ENCODE data around the gene NFAT5.
"Not testable (repeated sequence)": the region's sequence is repeated elsewhere in the genome, so short reads cannot be mapped to it uniquely, and the experiment has no call there.

NFAT5 gene

DNA sequence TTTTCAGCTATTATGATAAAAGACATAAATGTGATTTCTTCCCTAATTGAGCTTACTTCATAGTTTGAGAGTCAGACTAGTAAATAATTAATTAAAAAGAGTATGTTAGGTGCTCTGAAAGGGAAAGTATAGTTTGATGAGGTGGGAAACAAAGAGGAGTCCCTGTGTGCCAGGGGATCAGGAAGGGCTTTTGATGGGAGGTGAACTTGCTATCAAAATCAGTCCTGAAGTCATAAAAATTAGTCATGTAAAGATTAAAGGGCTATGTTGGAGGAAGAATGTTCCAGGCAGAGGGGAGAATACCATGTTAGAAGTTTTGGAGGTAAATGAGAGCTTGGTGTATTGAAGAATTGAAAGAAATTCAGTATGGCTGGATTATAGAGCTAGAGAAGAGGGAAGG, 31.0 kb downstream of the NFAT5 start:
- no peak for DNase-seq (ENCODE audit: low read depth, low spot score)

DNA sequence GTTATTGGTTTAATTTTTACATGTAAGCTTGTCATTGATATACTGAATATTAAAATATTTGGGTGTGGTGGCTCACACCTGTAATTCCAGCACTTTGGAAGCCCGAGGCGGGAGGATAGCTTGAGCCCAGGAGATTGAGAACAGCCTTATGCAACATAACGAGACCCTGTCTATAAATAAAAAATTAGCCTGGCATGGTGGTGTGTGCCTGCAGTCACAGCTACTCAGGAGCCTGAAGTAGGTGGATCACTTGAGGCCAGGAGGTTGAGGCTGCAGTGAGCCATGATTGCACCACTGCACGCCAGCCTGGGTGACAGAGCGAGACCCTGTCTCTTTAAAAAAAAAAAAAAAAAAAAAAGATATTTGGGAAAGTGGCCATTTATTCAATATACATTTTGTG, 32.3 kb downstream of the NFAT5 start:
- DNase-seq (ENCODE audit: low read depth, low spot score), result no peak

DNA sequence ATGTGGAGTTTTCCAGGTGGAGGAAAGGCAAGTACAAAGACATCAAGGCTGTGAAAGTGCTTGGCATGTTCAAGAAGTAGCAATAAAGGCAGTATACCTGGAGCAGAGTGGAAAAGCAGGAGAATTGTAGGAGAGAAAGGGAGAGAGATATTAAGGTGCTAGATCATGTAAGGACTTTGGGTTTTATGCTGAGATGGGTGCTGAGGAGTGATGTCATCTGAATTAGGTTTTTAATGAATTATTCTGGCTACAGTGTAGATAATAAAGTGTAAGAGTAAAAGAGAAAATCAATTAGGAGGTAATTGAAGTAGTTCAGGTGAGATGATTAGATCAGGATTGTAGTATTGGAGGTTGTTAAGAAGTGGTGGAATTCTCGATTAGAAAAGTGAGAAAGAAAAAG, 34.0 kb downstream of the NFAT5 start:
- DNase-seq (ENCODE audit: low read depth, low spot score), result no peak

DNA sequence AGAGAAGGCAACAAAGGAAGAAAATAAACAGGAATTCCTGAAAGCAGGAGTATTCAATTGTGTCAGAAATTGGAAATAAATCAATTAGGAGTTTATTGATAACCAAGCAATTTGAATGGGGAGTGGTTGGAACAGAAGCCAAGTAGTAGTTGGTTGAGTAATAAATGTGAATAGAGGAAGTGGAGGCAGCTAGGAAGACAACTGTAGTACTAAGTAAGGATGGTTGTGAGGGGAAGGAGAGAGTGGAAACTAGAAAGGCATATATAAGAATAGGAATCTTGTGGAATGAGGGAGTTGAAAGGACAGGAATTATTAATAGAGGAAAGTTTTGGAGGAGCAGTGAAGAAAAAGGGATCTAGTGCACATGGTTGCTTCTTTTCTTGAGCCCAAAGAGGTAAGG, 34.4 kb downstream of the NFAT5 start:
- no peak for DNase-seq (ENCODE audit: low read depth, low spot score)

DNA sequence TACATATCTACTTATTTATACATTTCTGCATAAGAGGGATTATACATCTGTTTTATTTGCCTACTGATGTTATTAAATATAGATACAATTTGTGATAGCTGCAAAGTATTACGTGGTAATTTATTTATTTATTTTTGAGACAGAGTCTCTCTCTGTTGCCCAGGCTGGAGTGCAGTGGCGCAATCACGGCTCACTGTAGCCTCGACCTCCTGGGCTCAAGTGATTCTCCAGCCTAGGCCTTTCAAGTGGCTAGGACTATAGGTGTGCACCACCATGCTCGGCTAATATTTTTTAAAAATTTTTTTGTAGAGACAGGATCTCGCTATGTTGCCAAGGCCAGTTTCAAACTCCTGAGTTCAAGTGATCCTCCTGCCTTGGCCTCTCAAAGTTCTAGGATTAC, 35.5 kb downstream of the NFAT5 start:
- DNase-seq (ENCODE audit: low read depth, low spot score), result no peak

DNA sequence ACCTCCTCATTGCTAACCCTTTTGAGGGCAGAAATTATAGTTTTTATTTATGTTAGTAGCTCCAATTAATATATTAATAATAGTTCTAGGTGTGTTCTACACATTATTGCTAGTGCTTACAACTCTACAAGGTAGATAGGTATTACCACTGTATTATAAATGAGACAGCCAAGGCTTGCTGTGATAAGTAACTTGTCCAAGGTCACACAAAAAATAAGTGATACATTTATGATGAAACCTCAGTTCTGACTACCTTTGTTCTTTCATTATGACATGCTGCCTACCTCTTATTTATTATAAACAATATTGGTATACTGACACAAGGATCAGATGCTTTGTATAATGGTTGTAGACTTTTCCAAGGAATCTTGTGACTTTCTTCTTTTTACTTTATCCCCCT, 41.2 kb downstream of the NFAT5 start:
- no peak for DNase-seq (ENCODE audit: low read depth, low spot score)

DNA sequence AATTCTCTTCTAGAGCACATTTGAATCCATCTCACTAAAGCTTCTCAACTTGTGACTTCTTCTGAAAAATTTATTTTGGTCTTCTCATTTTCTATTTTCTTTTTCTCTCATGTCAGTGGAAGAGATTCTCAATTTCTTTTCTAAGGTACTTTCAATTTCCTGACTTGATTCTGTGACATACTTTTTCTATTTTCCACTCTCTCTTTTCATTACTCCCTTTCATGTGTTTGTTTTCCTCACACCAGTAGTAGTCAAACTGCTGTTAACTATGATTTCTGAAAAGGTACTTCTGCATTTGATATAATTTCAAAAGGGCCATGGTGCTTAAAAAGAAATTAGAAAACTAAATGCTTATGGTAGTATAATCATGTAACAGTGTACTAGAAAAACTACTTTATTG, 41.9 kb downstream of the NFAT5 start:
- no peak for DNase-seq (ENCODE audit: low read depth, low spot score)

DNA sequence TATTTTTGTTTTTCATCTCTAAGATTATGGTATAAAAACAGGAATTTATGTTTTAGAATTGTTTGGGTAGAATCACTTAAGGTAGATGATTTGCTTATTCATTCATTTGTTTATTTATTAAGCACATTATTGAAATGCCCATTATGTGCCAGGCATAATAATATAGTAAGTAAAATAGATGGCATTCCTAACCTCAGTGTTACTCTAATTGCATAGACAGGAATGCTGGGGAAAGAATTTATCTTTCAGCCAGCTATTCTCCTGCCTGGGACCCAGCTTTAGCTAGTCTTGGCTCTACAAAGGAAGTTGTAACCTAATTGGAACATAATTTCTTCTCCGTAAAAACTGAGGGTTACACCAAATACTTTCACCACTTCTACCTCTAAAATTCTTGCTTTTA, 44.6 kb downstream of the NFAT5 start:
- peak; percentile 74 for DNase-seq (ENCODE audit: low read depth, low spot score)

DNA sequence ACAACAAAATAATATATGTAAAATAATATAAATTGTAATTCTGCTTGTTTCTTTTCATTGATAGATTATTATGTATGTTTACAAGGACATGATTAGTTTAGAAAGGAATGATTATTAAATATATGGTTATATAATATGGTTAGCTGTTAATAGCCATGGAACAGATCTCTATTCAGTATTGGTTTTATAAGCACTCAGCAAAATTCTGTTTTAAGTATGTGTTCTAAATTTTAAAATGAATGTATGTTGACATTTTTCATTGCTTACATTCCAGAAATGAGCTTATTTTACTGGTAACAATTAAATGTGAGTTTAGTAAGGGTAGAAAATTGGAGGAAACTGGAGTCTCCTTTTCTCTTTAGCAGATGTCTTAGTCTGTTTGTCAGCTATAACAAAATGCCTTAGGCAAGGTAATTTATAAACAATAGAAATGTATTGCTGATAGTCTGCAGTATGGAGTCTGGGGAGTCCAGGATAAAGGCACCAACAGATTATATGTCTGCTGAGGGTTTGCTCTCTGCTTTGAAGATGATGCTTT, 45.4 kb downstream of the NFAT5 start:
- DNase-seq (ENCODE audit: low read depth, low spot score), result no peak

DNA sequence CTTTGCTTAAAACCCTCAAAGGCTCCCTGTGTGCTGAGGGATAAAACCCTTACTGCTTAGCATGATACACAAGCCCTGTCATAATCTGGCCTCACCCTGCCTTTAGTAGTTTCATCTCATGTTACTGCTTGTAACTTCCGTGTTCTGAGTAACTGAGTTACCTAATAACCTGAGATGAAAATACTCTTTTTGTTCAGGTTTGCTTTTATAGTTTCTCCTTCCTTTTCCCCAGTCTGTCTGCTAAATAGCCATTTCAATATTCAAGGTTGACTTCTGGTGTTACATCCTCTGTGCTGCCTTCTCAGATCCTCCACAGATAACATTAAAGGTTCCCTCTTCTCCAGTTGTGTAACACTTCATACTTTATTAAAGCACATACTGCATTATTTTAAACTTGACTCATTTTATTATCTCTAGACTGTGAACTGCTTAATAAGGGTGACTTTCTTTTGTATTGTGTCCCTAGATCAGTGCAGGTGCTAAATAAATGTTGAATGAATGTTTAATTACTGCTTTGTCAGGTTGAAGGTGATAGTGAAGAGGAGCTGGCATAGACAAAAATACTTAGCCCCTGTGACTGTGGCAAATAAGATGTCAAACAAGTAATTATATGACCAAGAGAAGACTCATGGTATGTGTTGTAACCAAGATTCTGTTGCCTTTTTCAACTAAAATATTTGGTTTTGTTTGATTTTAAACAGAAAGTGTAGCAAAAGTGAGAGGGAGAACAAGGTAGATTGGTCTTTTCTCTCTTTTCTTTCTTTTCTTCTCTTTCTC, 47.8 kb downstream of the NFAT5 start:
- DNase-seq (ENCODE audit: low read depth, low spot score), result no peak

DNA sequence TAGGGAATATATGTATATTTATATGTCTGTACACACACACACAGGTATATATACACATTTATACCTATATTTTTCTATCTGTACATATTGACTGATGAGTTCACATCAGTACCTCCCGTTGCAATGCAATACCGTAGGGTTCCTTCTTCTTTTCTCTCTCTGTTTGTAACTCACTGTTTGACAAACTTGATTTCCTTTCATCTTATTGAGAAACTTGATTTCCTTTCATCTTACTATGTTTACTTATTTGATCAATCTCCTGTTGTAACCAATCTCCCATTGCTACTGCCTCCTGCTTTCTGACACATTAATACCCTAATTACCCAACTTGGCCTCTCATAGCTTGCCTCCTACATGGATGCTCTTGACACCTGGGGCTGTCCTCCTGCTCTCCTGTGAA, 49.8 kb downstream of the NFAT5 start:
- DNase-seq (ENCODE audit: low read depth, low spot score), result no peak

DNA sequence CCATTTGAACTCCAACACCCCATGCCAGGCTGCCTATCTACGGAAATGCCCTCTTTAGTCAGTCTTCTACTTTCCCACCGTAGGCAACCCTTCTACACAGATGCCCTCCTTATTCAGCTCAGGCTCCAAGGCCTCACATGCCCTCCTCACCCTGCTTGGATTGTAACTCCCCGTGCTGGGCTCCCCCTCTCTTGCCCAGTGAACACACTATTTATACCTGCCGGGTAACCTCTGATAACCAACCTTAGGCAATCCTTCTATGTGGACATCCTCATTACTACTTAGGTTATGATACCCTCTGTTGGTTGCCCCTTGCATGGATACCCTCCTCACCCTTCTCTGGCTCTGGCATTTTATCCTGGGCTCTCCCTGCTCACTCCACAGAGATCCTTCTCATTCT, 50.3 kb downstream of the NFAT5 start:
- no peak for DNase-seq (ENCODE audit: low read depth, low spot score)

DNA sequence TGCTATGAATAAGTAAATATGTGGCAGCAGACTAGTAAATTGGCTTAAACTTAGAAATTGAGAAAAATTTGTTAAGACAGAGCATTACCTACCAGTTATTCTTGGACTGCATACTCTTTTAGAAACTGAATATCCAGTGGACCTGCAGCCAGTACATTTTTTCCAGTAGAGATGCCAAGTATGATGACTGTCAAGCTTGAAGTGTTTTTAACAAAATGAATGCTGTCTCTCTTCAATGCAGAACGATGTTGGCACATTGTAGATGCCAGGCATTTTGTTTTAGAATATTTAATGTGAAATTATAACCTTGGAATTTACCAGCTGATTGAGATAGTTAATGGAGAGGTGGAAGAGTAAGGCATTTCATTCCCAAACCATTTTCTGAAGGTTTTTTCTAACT, 52.5 kb downstream of the NFAT5 start:
- DNase-seq (ENCODE audit: low read depth, low spot score), result peak; percentile 58

DNA sequence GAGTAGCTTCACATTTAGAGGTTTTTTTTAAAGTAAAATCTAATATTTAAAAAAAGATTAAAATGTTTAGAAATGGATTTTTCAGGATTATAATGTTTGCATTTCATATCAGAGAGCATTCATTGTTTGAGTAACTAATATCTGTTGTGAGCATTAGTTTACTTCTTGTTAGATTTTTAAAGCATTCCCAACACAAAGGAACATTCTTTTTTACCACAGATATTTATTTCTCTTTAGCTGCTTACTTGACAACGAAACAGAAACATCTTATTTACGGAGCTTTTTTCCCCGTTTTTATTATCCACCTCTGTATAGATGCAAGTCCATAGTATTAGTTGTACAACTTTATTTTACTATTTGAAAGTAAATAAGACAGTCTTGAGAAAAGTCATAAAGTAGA, 53.0 kb downstream of the NFAT5 start:
- peak; percentile 8 for DNase-seq (ENCODE audit: low read depth, low spot score)

DNA sequence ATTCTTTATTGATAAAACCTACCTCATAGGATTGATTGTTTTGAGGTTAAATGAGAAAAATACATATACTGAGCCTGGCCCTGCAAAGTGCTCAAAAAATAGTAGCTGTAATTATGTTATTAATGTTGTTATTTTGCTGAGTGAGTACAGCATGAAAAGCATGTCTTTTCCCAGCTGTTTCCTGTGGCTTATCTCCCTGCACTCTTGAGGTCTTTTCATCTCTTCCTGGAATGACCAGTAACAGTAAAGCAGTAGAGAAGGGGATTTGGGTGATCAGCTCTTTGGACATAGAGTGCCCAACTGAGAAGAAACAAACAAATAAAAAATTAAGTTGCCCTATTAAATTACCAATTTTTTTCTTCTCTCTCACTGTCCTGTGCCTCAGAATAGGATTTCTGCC, 53.7 kb downstream of the NFAT5 start:
- no peak for DNase-seq (ENCODE audit: low read depth, low spot score)

DNA sequence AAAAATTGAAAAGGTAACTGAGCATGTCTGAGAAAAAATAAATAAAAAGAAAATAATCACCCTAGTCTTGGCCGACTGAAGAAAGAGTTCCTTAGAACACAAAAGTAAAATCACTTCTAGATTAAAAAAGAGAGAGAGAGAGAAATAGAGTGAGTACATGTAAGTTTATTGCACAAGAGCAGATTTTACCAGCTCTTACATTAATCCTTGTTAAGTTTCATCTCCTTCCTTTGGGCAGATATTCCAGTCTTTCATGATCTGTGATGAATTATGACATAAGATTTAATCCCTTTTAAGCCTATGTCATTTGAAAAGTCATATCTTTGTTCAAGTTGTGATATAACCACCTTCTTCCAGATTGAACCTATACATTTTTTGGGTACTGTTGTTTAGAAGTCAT, 54.8 kb downstream of the NFAT5 start:
- no peak for DNase-seq (ENCODE audit: low read depth, low spot score)

DNA sequence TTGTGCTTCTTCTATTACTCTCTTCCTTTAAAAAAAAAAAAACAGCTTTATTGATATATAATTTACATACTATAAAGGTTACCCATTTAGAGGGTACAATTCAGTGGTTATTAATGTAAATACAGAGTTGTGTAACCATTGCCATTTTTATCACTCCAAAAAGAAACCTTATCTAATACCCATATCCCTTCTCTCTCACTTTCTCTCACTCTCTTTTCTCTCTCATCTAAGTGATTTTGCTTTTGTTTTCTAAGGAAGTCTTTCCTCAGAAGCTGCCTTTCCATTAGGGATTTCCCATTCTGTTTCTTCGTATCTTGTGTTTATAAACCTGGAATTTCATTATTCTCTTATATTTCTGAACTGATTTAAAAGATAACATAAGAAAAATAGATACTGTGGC, 55.5 kb downstream of the NFAT5 start:
- DNase-seq (ENCODE audit: low read depth, low spot score), result no peak

DNA sequence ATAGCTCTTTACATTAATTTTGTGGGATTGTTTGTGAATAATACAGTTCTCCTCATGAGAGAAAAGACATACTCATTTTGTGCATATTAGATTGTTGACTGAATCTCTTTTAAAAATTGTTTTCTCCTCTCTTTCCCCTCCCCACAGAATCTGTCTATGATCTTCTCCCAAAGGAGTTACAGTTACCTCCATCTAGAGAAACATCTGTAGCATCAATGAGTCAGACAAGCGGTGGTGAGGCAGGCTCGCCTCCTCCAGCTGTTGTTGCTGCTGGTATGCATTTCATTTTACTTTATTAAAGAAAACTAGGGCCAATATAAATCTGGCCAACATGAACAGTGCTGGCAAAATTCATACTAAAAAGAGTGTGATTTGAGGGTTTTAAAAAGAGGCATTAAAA, 60.5 kb downstream of the NFAT5 start:
- DNase-seq (ENCODE audit: low read depth, low spot score), result no peak

DNA sequence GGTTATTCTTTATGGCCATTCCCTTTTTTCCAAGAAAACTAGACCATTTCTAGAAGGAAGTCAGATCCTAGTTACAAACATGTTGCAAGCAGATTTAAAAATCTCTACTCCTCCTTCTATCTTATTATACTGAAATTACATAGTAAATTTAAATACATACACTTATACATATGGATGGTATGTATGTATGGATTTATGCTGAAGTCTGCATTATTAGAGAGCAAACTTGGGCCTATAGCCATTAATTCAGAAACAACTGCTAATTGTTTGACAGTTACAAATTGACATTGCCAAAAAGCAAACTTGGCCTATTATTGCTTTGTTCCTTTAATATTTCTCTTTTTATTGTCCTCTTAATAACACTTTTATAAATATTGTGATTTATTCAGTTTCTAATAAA, 67.1 kb downstream of the NFAT5 start:
- no peak for DNase-seq (ENCODE audit: low read depth, low spot score)

DNA sequence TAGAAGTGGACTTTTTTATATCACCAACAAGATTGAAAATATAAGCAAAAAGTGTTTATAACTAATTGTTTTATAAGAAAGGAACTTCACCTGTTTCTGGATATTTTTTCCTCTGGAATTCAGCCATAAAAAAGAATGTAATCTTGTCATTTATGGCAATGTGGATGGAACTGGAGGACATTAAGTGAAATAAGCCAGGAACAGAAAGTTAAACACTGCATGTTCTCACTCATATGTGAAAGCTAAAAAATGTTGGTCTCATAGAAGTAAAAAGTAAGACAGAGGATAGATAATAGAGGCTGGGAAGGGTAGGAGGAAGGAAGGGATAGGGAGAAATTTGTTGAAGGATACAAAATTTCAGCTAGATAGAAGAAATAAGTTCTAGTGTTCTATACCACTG, 67.6 kb downstream of the NFAT5 start:
- DNase-seq (ENCODE audit: low read depth, low spot score), result no peak

DNA sequence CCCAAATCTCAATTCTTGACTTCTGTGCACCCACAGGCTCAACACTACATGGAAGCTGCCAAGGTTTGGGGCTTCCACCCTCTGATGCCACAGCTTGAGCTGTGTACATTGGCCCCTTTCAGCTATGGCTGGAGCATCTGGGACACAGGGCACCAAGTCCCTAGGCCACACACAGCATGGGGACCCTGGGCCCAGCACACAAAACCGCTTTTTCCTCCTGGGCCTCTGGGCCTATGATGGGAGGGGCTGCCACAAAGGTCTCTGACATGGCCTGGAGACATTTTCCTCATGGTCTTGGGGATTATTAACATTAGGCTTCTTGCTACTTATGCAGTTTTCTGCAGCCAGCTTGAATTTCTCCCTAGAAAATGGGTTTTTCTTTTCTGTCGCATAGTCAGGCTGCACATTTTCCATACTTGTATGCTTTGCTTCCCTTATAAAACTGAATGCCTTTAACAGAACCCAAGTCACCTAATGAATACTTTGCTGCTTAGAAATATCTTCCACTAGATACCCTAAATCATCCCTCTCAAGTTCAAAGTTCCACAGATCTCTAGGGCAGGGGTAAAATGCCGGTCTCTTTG, 70.9 kb downstream of the NFAT5 start:
- not testable (repeated sequence) for DNase-seq (ENCODE audit: low read depth, low spot score)

DNA sequence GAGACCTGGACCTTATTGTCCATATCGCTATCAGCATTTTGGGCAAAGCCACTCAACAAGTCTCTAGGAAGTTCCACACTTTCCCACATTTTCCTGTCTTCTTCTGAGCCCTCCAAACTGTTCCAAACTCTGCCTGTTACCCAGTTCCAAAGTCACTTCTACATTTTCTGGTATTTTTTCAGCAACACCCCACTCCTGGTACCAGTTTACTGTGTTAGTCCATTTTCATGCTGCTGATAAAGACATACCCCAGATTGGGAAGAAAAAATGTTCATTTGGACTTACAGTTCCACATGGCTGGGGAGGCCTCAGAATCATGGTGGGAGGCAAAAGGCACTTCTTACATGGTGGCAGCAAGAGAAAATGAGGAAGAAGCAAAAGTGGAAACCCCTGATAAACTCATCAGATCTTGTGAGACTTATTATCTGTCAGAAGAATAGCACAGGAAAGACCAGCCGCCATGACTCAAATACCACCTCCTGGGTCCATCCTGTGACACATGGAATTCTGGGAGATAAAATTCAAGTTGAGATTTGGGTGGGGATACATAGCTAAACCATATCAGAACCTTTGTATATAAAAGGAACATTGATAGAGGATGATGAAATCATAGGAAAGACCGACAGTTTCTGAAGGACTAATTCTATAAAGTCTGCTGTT, 71.6 kb downstream of the NFAT5 start:
- not testable (repeated sequence) for DNase-seq (ENCODE audit: low read depth, low spot score)

DNA sequence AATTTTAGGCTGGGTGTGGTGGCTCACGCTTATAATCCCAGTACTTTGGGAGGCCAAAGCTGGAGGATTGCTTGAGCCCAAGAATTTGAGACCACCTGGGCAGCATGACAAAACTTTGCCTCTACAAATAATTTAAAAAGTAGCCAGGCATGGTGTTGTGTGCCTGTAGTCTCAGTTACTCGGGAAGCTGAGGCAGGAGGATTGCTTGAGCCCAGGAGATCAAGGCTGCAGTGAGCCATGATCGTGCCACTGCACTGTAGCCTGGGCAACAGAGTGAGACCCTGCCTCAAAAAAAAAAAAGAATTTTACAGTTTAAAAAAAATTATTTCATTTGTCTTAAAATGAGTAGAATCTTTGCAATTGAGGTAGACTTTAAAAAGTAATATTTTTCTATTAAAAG, 78.2 kb downstream of the NFAT5 start:
- DNase-seq (ENCODE audit: low read depth, low spot score), result not testable (repeated sequence)
